ENCODE results near the gene CCDC137. TPM values are rescaled to one million over a fixed set of nuclear protein-coding genes. Genes with fewer than 3 reads are reported as not detected.

Gene CCDC137
- total and polyA plus RNA-seq, 2 donors (not counting 1 experiment from before 2014, with no cell fraction given) = 6.9 to 9.8 TPM

DNA sequence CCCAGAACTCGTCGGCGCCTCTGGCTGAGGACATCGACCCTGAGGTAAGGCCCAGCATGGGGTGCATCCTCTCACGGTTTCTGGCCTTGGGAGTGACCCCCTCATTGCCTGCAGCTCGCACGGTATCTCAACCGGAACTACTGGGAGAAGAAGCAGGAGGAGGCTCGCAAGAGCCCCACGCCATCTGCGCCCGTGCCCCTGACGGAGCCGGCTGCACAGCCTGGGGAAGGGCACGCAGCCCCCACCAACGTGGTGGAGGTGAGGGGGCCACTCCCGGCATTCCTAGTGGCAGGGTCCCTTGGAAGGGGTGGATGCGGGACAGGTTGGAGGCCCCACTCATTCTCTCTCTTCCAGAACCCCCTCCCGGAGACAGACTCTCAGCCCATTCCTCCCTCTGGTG, 28.3 kb downstream of the CCDC137 start:
- H3K27me3 ChIP-seq (ENCODE audit: control insufficient read depth, insufficient read depth, low read length) = no peaks in the 10 kb centered on the region
- H3K9me3 ChIP-seq (ENCODE audit: control insufficient read depth, insufficient read depth, low read depth, low read length) = no peaks in the 10 kb centered on the region
- peaks cover 51% of the 10 kb centered on the region for H3K36me3 ChIP-seq (ENCODE audit: control insufficient read depth, insufficient read depth, low read length)
- H3K79me2 ChIP-seq (ENCODE audit: control insufficient read depth, insufficient read depth, low read length) = peaks cover 26% of the 10 kb centered on the region
- no peak overlapping the region for H2AFZ ChIP-seq (ENCODE audit: low read length)
- no peak overlapping the region for H3K4me2 ChIP-seq (ENCODE audit: extremely low read depth, insufficient read depth, low read length)
- no peaks in the 10 kb centered on the region for H4K20me1 ChIP-seq (ENCODE audit: control insufficient read depth, extremely low read depth, insufficient read depth, low read length)
- no peak overlapping the region for H3K4me3 ChIP-seq (replicated peaks in 1 of 4; ENCODE audit: control extremely low read depth in 1 of 4, insufficient read depth in 1 of 4, low read depth in 3 of 4, low read length in 4 of 4)
- no peak overlapping the region for H3K27ac ChIP-seq (ENCODE audit: insufficient read depth, low read length)
- no peaks in the 10 kb centered on the region for H3K4me1 ChIP-seq (ENCODE audit: control insufficient read depth, extremely low read depth, insufficient read depth, low read length)
- no peak overlapping the region for H3K9ac ChIP-seq (ENCODE audit: insufficient read depth, low read length)
- no peak for DNase-seq (ENCODE audit: low read depth in 2 of 2)
- TF ChIP-seq, protein P1, sequence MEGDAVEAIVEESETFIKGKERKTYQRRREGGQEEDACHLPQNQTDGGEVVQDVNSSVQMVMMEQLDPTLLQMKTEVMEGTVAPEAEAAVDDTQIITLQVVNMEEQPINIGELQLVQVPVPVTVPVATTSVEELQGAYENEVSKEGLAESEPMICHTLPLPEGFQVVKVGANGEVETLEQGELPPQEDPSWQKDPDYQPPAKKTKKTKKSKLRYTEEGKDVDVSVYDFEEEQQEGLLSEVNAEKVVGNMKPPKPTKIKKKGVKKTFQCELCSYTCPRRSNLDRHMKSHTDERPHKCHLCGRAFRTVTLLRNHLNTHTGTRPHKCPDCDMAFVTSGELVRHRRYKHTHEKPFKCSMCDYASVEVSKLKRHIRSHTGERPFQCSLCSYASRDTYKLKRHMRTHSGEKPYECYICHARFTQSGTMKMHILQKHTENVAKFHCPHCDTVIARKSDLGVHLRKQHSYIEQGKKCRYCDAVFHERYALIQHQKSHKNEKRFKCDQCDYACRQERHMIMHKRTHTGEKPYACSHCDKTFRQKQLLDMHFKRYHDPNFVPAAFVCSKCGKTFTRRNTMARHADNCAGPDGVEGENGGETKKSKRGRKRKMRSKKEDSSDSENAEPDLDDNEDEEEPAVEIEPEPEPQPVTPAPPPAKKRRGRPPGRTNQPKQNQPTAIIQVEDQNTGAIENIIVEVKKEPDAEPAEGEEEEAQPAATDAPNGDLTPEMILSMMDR (conservative IDR thresholded peaks at IDR 0.05 in 1 of 2, IDR thresholded peaks at IDR 0.05 in 1 of 2; ENCODE audit: low read depth in 1 of 2, low read length in 2 of 2) = no peak
- TF ChIP-seq EZH2 (IDR thresholded peaks at IDR 0.05; ENCODE audit: low read length, missing control alignments) = no peak

DNA sequence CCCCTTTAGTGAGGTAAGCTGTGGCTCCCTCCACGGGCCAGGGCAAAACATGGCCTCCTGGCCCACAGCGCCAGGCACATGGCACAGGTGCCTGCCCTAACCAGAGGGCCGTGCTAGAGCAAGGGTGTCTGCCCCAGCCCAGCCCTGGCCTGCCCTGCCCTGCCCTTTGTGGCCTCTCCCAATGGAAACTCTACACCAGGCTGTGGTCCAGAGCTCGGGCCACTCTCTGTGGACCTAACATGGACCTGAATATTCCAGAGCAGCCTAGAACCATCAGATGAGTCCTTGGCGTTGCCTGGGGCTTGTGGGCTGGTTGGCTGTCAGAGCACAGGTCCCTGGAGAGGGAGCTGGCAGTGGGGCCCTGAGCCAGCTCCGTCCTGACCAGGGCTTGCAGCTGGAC, 28.7 kb downstream of the CCDC137 start:
- H3K27ac ChIP-seq (ENCODE audit: insufficient read depth, low read length) = no peak overlapping the region
- H3K4me3 ChIP-seq (replicated peaks in 1 of 4; ENCODE audit: control extremely low read depth in 1 of 4, insufficient read depth in 1 of 4, low read depth in 3 of 4, low read length in 4 of 4) = no peak overlapping the region
- H3K79me2 ChIP-seq (ENCODE audit: control insufficient read depth, insufficient read depth, low read length) = peaks cover 22% of the 10 kb centered on the region
- H3K36me3 ChIP-seq (ENCODE audit: control insufficient read depth, insufficient read depth, low read length) = peaks cover 47% of the 10 kb centered on the region
- no peaks in the 10 kb centered on the region for H4K20me1 ChIP-seq (ENCODE audit: control insufficient read depth, extremely low read depth, insufficient read depth, low read length)
- H3K27me3 ChIP-seq (ENCODE audit: control insufficient read depth, insufficient read depth, low read length) = no peaks in the 10 kb centered on the region
- DNase-seq (ENCODE audit: low read depth in 2 of 2) = no peak
- no peak overlapping the region for H3K9ac ChIP-seq (ENCODE audit: insufficient read depth, low read length)
- H3K4me1 ChIP-seq (ENCODE audit: control insufficient read depth, extremely low read depth, insufficient read depth, low read length) = no peaks in the 10 kb centered on the region
- H2AFZ ChIP-seq (ENCODE audit: low read length) = no peak overlapping the region
- H3K9me3 ChIP-seq (ENCODE audit: control insufficient read depth, insufficient read depth, low read depth, low read length) = no peaks in the 10 kb centered on the region
- no peak overlapping the region for H3K4me2 ChIP-seq (ENCODE audit: extremely low read depth, insufficient read depth, low read length)
- TF ChIP-seq, protein P1 (conservative IDR thresholded peaks at IDR 0.05 in 1 of 2, IDR thresholded peaks at IDR 0.05 in 1 of 2; ENCODE audit: low read depth in 1 of 2, low read length in 2 of 2) = no peak
- TF ChIP-seq EZH2 (IDR thresholded peaks at IDR 0.05; ENCODE audit: low read length, missing control alignments) = no peak

DNA sequence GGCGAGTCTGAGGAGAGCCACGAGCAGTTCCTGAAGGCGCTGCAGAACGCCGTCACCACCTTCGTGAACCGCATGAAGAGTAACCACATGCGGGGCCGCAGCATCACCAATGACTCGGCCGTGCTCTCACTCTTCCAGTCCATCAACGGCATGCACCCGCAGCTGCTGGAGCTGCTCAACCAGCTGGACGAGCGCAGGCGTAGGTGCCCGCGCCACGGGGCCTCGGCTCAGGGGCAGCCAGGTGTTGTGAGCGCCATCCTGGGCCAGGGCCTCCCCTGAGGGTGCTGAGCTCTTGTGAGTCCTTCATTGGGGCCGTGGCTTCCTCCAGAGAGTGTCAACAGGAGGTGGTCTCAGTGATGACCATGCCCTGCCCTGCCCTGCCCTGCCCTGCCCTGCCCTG, 29.3 kb downstream of the CCDC137 start:
- Histone ChIP-seq H3K27ac (ENCODE audit: insufficient read depth, low read length) (no peak overlapping the region), H3K4me2 (ENCODE audit: extremely low read depth, insufficient read depth, low read length) (no peak overlapping the region), H3K79me2 (ENCODE audit: control insufficient read depth, insufficient read depth, low read length) (peaks cover 26% of the 10 kb centered on the region), H3K9ac (ENCODE audit: insufficient read depth, low read length) (no peak overlapping the region), H4K20me1 (ENCODE audit: control insufficient read depth, extremely low read depth, insufficient read depth, low read length) (no peaks in the 10 kb centered on the region), H3K4me1 (ENCODE audit: control insufficient read depth, extremely low read depth, insufficient read depth, low read length) (no peaks in the 10 kb centered on the region), H3K4me3 (replicated peaks in 1 of 4; ENCODE audit: control extremely low read depth in 1 of 4, insufficient read depth in 1 of 4, low read depth in 3 of 4, low read length in 4 of 4) (no peak overlapping the region), H3K36me3 (ENCODE audit: control insufficient read depth, insufficient read depth, low read length) (peaks cover 48% of the 10 kb centered on the region), H2AFZ (ENCODE audit: low read length) (no peak overlapping the region), H3K9me3 (ENCODE audit: control insufficient read depth, insufficient read depth, low read depth, low read length) (no peaks in the 10 kb centered on the region), H3K27me3 (ENCODE audit: control insufficient read depth, insufficient read depth, low read length) (no peaks in the 10 kb centered on the region)
- TF ChIP-seq, protein P1 (conservative IDR thresholded peaks at IDR 0.05 in 1 of 2, IDR thresholded peaks at IDR 0.05 in 1 of 2; ENCODE audit: low read depth in 1 of 2, low read length in 2 of 2) = no peak
- TF ChIP-seq EZH2 (IDR thresholded peaks at IDR 0.05; ENCODE audit: low read length, missing control alignments) = no peak
- DNase-seq (ENCODE audit: low read depth in 2 of 2) = no peak
